ENCODE results near the gene ANKH. TPM values are rescaled to one million over a fixed set of nuclear protein-coding genes. Genes with fewer than 3 reads are reported as not detected.

ANKH gene
- total RNA-seq, 1 experiment from 2014 or later = 16.9 TPM

- TF ChIP-seq PREB (CRISPR knock-in tag; IDR thresholded peaks at IDR 0.05; ENCODE audit: borderline replicate concordance) (no peak), SP1 (CRISPR knock-in tag; conservative IDR thresholded peaks at IDR 0.05) (no peak), USF1 (CRISPR knock-in tag; IDR thresholded peaks at IDR 0.05) (no peak)
Measured at GRCh38 chr5:14715481-14715880, 156.1 kb downstream of the ANKH start (continued).

- DNase-seq (ENCODE audit: low spot score) (no peak), ATAC-seq (no peak)
- POLR2A ChIA-PET = no interaction called here
- Mint-ChIP-seq H3K27ac (no peak overlapping the region), H3K9me3 (peaks cover 18% of the 10 kb centered on the region), H3K4me1 (no peaks in the 10 kb centered on the region), H3K27me3 (ENCODE audit: low read depth) (no peaks in the 10 kb centered on the region; the same call in 1 of the 2 replicates), H3K4me3 (no peak overlapping the region), H3K36me3 (peaks cover 66% of the 10 kb centered on the region)
- CTCF ChIA-PET = interaction anchor here (1.3 kb wide), 1 partner anchor 29 kb away, joined by 4 read pairs; no protein-coding TSS in a partner anchor
- TF ChIP-seq NR2C2 (CRISPR knock-in tag; IDR thresholded peaks at IDR 0.05) (no peak), PRDM15 (CRISPR knock-in tag; IDR thresholded peaks at IDR 0.05) (no peak), CREB1 (CRISPR knock-in tag; IDR thresholded peaks at IDR 0.05) (no peak), SMAD4 (CRISPR knock-in tag; IDR thresholded peaks at IDR 0.05) (no peak), KAT7 (CRISPR knock-in tag; IDR thresholded peaks at IDR 0.05; ENCODE audit: borderline replicate concordance) (no peak), HMGA2 (CRISPR knock-in tag; IDR thresholded peaks at IDR 0.05) (no peak), ZNF219 (CRISPR knock-in tag; IDR thresholded peaks at IDR 0.05; ENCODE audit: borderline replicate concordance) (no peak), SOX15 (CRISPR knock-in tag; IDR thresholded peaks at IDR 0.05) (no peak), ZNF425 (CRISPR knock-in tag; conservative IDR thresholded peaks at IDR 0.05) (no peak), MAX (CRISPR knock-in tag; IDR thresholded peaks at IDR 0.05) (no peak)
Measured at GRCh38 chr5:14714706-14715105, 156.9 kb downstream of the ANKH start.

- CTCF ChIA-PET = interaction anchor here (1.3 kb wide), 1 partner anchor 28 kb away, joined by 4 read pairs; no protein-coding TSS in a partner anchor
- Mint-ChIP-seq H3K4me3 (no peak overlapping the region), H3K4me1 (no peaks in the 10 kb centered on the region), H3K27ac (no peak overlapping the region), H3K36me3 (peaks cover 70% of the 10 kb centered on the region), H3K9me3 (peaks cover 14% of the 10 kb centered on the region), H3K27me3 (ENCODE audit: low read depth) (no peaks in the 10 kb centered on the region; the same call in 1 of the 2 replicates)
- POLR2A ChIA-PET = no interaction called here
- ATAC-seq = no peak
- DNase-seq (ENCODE audit: low spot score) = no peak
- no peak for TF ChIP-seq ZBTB21 (CRISPR knock-in tag; IDR thresholded peaks at IDR 0.05; ENCODE audit: borderline replicate concordance)
- no peak for TF ChIP-seq ZNF138 (CRISPR knock-in tag; conservative IDR thresholded peaks at IDR 0.05)
- TF ChIP-seq ZNF512 (CRISPR knock-in tag; IDR thresholded peaks at IDR 0.05; ENCODE audit: borderline replicate concordance) = no peak
- no peak for TF ChIP-seq TEAD4 (CRISPR knock-in tag; IDR thresholded peaks at IDR 0.05)
- TF ChIP-seq ZNF416 (CRISPR knock-in tag; IDR thresholded peaks at IDR 0.05) = no peak
- no peak for TF ChIP-seq NFATC4 (CRISPR knock-in tag; IDR thresholded peaks at IDR 0.05)
- no peak for TF ChIP-seq ELF4 (CRISPR knock-in tag; IDR thresholded peaks at IDR 0.05; ENCODE audit: low read depth)
Measured at GRCh38 chr5:14713476-14714390, 157.8 kb downstream of the ANKH start.
